Stromal cell of bone marrow (primary cell): ENCODE measurements around the gene TBC1D14.

Experiments used
- DNase-seq: peaks from one replicate; pipeline ENCODE4 v3.0.0-alpha.2; 2012; ENCODE audit warnings: low read depth

The TBC1D14 gene

GRCh38 chr4:7001271-7001670 lies 91.6 kb downstream of the TBC1D14 start:
- DNase-seq, result no peak

GRCh38 chr4:7002336-7002735 lies 92.7 kb downstream of the TBC1D14 start:
- no peak for DNase-seq

DNA sequence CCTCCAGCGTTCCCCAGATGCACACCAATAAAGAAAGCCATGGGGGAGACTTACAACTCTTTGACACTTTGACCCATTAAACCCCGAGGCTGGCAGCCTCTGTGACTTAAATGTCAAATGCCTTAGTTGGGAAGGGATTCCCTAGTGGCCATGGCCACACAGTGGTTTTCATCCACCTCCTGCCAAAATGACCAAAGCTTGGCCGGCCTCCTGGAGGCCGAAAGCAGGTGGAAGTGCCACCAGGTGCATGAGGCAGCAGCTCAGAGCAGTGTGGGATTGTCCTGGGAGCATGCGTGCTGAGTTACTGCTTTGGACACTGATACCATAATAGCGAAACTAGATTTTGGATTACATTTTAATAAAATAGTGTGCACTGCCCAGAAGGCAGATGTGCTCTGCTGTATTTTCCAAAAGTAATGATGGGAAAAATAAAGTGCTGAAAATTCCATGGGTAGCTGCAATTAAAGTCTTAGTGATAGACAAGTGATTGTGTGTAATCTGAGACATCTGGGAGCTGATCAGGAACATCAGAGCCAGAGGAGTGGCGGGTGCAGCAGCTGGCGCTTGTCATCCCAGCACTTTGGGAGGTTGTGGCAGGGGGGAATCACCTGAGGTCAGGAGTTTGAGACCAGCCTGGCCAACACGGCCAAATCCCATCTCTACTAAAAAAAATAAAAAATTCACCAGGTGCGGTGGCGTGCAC lies 93.7 kb downstream of the TBC1D14 start:
- DNase-seq, result no peak

DNA sequence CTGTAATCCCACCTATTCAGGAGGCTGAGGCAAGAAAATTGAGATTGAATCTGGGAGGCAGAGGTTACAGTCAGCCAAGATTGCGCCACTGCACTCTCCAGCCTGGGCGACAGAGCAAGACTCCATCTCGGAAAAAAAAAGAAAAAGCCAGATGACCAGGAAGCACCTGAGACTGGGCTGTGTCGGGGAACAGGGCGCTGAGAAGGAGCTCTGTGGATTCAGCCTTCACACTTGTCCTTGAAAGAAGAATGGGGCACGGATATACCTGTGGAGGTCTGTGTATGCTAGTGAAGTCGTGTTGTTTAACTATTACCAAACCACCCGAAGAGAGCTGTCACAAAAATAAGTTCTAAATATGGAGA lies 94.2 kb downstream of the TBC1D14 start:
- no peak for DNase-seq

- peak; percentile 54 for DNase-seq
These were observed 94.7 kb downstream of the TBC1D14 start for GRCh38 chr4:7004331-7004730.

DNA sequence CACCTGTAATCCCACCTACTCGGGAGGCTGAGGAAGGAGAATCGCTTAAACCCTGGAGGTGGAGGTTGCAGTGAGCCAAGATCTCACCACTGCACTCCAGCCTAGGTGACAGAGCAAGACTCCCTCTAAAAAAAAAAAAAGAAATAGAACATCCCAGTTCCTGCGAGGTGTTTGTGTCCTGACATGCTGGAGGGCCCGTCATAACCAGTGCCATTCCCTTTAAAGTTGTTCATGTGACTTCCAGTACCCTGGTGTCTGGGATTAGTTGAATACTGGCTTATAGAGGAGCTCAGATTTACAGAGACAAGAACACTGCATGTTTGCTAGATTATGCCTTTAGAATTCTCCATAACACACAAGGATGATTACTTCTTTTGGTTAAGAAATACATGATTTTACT lies 95.9 kb downstream of the TBC1D14 start:
- no peak for DNase-seq

- DNase-seq, result no peak
These were observed 96.8 kb downstream of the TBC1D14 start for GRCh38 chr4:7006411-7006810.

GRCh38 chr4:7007142-7007907 lies 97.7 kb downstream of the TBC1D14 start:
- DNase-seq, result no peak

- DNase-seq, result no peak
These were observed 98.3 kb downstream of the TBC1D14 start for GRCh38 chr4:7007944-7008343.

GRCh38 chr4:7009564-7009963 lies 99.9 kb downstream of the TBC1D14 start:
- DNase-seq, result no peak

DNA sequence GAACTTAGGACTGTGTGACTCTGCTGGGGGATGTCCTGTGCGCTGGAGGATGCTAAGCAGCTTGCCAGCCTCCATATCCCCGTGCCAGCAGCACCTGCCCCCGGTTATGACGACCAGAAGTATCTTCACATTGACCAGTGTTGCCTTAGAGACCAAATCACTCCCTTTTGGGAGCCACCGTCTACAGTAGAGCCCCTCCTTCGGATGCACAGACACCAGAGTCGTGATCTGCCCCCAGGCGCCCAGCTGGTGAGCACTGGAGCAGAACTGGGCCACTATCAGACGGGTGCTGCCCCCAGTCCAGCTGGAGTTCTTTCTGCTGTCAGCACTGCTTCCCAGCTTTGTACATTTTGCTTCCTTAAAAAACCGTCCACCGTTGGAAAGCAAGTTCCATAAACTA lies 103.5 kb downstream of the TBC1D14 start:
- no peak for DNase-seq

DNA sequence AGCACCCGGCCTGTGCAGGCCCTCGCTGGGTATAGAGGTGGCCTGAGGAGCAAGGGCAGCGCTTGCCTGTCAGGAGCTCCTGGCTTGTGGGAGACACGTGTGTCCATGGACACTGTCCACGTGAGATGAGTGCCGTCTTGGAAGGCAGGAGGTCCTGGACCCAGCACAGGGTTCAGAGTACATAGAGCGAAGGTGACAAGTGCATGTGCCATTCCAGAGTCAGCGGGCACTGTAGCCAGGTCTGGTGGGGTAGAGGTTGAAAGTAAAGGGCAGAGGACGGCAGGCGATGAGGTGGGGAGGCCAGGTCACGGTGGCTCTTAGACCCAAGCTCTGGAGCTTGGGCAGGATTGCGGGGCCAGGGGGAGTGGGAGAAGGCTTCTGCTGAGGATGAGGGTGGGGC lies 105.2 kb downstream of the TBC1D14 start:
- DNase-seq, result no peak

DNA sequence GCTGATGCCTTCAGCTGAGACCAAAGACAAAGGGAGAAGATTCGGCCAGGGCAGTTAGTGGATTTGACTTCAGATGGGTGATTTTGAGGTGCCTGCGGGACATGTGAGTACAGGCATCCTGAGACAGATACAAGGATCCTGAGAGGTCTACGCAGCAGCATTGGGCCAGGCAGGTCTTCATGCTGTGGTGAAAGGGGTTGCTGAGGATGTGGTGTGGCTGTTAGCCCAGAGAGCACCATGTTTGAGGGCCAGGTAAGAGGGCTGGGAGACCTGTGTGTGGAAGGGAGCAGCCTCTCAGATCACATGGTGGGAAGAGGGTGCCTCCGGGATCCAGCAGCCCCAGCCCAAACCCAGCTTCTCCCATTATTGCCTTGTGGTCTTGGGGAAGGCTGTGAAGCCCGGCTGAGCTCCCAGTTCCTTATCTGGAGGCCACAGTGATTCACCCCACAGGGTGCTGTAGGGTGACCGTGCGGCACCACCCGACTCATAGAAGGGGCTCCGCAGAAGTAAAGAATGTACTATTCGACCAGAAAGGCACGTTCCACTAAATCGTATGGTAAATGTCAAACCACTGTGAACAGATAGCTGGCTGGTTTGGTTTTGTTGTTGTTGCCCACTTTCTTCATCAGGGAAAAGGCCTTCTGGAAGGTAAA lies 105.9 kb downstream of the TBC1D14 start:
- DNase-seq, result no peak

- DNase-seq, result no peak
These were observed 106.5 kb downstream of the TBC1D14 start for GRCh38 chr4:7016086-7016485.

DNA sequence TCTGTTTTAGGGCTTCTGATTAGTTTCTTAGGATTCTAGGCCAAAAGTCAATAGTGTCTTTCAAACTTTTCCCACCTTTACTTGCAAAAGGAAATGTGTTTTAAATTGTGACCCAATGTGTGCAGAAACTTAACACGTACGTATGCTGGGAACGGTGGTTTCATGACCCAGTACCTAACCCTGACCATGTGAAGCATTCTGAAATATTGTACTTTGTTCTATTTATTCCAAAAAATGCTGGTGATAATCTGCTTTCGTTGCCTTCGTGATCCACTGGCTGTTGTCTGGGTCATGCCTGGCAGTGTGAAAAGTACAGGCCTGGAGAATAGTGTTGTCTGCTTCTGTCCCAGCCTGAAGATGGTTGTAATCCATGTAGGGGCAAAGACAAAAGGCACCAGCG lies 106.9 kb downstream of the TBC1D14 start:
- DNase-seq, result no peak

- DNase-seq, result no peak
These were observed 107.9 kb downstream of the TBC1D14 start for GRCh38 chr4:7017446-7018048.

DNA sequence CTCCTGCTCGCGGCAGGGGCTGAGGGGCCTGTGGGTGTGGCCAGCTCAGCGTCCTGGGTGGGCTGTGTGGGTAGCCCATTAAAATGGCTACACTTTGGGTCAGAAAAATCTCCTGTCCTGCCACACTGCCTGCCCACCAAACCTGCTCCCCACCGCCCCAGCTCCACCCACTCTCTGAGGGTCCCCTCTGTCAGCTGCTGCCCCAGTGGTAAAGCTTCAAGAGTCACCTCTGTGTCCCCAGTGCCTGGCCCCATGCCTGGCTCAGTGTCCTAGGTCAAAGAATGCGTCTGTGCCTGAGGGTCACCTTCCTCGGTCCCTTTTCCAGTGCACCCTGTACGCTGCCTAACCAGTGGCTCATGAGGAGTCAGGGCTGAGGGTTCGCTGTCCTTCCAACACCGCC lies 108.7 kb downstream of the TBC1D14 start:
- no peak for DNase-seq

DNA sequence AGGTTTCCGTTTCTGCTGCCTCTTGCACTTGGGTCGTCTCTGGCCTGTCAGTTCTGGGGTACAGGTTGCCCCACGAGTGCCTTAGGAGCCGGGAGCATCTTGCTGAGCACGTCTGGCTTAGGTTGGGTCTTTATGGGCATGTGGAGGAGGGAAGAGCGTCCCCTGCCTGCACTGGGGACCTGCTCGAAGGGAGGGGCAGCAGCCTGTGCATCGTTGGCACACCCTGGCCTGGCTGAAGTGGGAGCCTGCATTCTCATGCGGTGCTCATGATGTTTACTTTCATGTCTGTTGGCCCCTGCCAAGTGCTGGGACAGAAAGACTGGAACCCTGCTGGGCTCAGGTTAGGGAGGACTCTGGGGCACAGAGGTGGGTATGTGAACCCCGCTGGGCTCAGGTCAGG lies 109.7 kb downstream of the TBC1D14 start:
- no peak for DNase-seq

GRCh38 chr4:7020290-7020689 lies 110.7 kb downstream of the TBC1D14 start:
- no peak for DNase-seq

- no peak for DNase-seq
These were observed 111.2 kb downstream of the TBC1D14 start for GRCh38 chr4:7020856-7021255.

GRCh38 chr4:7021355-7021754 lies 111.7 kb downstream of the TBC1D14 start:
- DNase-seq, result no peak

GRCh38 chr4:7021930-7022664 lies 112.5 kb downstream of the TBC1D14 start:
- DNase-seq, result no peak
